ENCODE measurements around the gene TRIO.

The TRIO gene

DNA sequence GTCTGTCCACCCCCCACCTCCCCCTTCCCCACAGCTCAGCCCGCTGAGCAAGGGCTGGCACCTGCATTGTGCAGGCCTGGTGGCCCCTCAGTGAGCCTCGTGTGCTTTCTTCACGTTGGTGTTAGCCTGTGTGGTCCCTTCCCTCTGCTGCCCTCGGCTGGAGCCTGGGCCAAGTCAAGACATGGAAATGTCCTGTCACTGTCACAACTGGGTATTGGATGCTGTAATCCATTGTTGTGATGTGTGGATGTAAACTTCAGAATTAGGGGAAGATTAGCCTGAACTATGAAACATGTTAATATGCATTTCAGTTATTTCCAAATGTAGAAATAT lies 103.9 kb downstream of the TRIO start:
- DNase-seq (ENCODE audit: low spot score), result no peak

DNA sequence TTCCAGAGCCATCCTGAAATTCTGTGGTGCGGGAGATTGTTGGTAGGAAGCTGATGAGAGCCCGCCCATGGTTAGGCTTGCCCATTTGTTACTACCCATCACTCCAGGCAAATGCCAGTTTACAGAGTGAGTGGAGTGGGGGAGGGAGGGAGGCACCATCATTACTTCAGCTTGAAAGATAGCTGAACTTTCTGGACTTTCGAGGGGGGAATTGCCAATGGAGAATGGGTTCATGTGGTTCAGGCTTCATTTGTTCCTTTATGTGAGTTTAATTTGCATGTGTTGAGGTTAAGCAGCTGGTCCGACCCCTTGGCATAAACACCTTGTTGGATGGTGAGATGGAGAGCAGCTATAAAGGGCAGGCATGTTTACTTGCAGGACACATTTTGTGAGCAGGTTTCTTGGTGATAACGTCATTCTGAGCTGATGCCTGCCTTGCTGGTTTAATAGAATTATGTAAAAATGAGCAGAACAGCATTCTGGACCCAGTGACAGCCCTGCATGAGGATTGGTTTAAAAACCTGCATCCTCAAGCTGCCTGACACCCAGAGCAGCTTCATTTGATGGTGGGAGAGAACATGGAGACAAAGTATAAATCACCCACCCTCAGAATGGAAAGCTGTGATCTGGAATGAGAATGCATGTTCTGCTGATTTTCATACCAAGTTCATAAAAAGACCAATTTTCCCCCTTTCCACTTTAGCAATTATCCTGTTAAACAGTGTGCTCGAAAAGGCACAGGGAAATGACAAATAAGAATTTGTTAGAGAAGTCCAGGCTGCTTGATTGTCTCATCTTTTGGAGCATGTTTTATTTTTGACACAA lies 106.3 kb downstream of the TRIO start:
- no peak for DNase-seq (ENCODE audit: low spot score)

DNA sequence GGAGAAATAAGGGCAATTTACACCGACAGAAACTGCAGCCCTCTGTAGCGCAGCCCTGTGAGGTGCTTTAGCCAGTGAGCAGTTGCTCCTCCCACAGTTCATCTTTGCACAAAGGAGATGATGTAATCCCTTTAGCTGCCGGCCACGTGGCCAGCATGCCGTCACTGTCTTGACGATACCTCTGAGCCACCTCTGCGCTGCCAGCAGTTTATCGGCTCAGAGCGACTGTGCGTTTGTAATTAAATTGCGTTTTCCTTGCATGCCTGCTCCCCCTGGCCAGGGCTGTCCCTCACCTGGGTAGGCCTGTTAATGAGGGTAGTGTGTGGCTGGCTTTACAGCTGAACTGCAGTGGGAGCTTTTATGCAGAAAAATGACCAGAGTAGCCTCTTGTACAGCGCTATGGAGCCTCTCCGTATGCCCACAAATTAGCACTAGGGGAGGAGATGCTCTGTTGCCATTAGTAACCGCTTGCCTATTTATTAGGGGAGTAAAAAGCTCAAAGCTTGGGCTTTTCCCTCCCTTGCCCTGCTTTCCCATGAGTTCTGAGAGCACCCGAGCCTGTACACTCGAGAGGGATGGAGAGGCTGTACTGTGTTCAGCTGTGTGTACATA lies 107.0 kb downstream of the TRIO start:
- DNase-seq (ENCODE audit: low spot score), result peak; percentile 68

DNA sequence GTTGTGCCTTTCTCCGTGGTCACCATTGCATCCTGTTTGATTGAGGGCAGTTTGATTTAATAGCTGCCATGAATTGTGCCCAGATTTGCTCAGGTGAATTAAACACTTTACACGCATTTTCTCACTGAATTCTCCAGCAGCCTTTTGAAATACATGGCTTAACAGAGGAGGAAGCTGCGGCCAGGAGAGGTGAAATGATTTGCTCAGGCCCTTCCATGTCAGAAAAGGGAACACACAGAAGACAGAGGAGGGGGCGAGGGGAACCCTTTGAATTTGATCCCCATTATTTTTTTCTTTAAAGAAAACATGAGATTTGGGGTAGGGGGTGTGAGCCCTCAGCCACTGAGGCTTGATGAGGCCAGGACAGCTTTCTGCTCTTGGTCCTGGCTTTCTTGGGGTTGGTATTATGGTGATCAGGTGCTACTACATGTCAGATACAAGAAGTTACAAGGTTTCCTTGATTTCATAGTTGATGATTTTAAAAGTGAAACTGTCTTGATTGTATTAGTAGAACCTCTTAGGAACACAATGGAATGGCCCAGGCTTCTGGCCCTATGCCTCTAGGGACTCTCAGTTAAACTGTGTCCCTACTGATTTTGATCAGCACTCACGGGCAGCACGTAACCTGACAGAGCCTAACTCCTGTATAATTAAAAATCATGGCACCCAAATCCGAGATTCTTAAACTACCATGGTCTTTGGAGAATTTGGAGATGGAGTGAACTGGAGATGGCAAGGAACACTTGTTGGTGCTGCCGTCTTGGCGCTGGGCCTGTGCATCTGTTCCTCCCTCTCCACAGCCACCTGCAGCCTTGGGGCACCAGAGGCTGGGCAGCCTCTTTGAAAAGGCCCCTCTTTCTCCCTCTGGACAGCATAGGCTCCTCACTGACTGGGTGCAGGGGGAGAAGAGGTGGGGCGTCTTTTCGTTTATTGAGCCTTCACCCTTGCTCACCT lies 107.9 kb downstream of the TRIO start:
- DNase-seq (ENCODE audit: low spot score), result no peak

DNA sequence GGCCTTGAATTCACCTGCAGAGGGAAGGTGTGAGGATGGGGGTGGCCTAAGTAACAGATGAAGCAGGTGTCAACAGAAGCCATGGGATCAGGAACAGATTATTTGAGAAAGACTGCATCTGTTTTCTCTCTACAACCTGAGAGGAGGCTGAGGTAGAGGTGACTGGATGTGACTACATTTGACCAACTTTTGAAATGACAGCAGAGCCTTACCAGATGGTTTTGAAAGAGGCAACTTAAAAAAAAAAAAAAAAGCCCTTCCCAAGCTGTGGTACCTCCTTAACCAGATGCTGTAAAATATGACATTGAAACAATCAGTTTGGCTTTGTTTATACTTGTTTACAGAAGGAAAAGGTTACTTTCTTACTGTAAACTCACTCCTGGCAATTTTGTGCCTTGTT lies 108.6 kb downstream of the TRIO start:
- no peak for DNase-seq (ENCODE audit: low spot score)

- no peak for DNase-seq (ENCODE audit: low spot score)
Measured at GRCh38 chr5:14252793-14253192, 109.7 kb downstream of the TRIO start.

- no peak for DNase-seq (ENCODE audit: low spot score)
Measured at GRCh38 chr5:14254686-14255085, 111.5 kb downstream of the TRIO start.

GRCh38 chr5:14256026-14256690 lies 113.0 kb downstream of the TRIO start:
- no peak for DNase-seq (ENCODE audit: low spot score)

GRCh38 chr5:14256756-14257393 lies 113.7 kb downstream of the TRIO start:
- no peak for DNase-seq (ENCODE audit: low spot score)

- no peak for DNase-seq (ENCODE audit: low spot score)
Measured at GRCh38 chr5:14257995-14258403, 114.9 kb downstream of the TRIO start.

GRCh38 chr5:14258840-14259239 lies 115.7 kb downstream of the TRIO start:
- DNase-seq (ENCODE audit: low spot score), result no peak

DNA sequence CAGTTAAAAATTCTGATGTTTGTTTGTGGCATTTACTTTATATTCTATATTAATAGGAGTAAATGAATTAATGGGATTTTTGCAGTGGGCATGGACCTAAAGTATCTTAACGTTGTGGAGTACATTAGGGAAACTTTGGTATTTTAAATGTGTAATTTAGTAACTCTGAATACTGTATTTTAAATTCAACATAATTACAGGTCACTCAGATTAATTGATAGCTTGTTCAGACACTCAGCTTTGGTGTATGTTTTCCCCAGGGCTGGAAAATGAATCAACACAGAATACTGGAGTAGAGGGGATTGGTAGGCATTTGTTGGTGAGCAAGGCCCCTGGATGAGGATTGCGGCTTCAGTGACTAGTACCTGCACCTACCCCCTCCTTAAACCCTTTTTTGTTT lies 117.5 kb downstream of the TRIO start:
- no peak for DNase-seq (ENCODE audit: low spot score)

GRCh38 chr5:14261235-14261634 lies 118.1 kb downstream of the TRIO start:
- no peak for DNase-seq (ENCODE audit: low spot score)

- no peak for DNase-seq (ENCODE audit: low spot score)
Measured at GRCh38 chr5:14261856-14262611, 118.9 kb downstream of the TRIO start.

- DNase-seq (ENCODE audit: low spot score), result no peak
Measured at GRCh38 chr5:14263113-14263512, 120.0 kb downstream of the TRIO start.

GRCh38 chr5:14263699-14264098 lies 120.6 kb downstream of the TRIO start:
- no peak for DNase-seq (ENCODE audit: low spot score)

GRCh38 chr5:14264605-14265316 lies 121.6 kb downstream of the TRIO start:
- peak; percentile 94 for DNase-seq (ENCODE audit: low spot score)

DNA sequence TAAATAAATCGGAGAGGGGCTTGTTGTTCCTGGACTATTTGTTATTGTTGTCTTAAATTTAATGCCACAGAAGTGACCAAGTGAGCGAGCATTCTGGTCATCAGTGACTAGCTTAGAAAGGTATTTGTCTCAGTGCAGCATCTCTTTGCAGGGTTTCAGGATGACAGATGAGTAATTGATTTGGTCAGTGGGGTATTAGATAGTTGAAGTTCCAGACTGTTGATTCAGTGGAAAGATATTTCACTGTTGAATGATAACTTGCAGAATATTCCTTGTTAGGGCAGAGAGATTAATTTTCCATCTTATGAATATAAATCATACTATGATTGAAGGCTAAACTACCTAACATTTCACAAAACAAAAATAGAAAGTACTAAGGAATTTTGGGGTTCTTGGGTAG lies 122.4 kb downstream of the TRIO start:
- DNase-seq (ENCODE audit: low spot score), result no peak

GRCh38 chr5:14266171-14266570 lies 123.0 kb downstream of the TRIO start:
- DNase-seq (ENCODE audit: low spot score), result no peak

DNA sequence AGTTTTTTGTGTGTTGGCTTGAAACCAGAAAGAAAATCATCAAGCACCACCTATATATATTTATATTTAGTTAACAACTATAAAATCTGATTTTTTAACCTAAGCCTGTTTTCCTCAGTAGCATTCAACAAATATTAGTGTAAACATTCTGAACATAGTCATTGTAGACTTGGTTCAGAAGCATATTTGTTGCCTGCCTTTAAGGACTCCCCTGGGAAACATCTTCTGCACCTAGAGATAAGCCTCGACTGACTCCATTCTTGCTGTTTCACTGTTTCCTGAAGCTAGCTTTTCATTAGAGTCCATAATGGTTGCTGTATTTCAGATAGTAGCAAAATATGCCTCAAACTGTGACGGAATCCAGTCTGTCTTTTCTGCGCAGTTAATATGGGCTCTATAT lies 123.5 kb downstream of the TRIO start:
- DNase-seq (ENCODE audit: low spot score), result no peak

Data from ecto neural progenitor cell (in vitro differentiated cells).